MG63 (cell line): ENCODE results near the gene ZNF362. TPM values are rescaled to one million over a fixed set of nuclear protein-coding genes. Genes with fewer than 3 reads are reported as not detected.

Experiments used
- DNase-seq: peaks from one replicate; pipeline ENCODE4 v3.0.0-alpha.2; 2020
- H3K27me3 ChIP-seq: fragments of 250-450 bp; sonication (Bioruptor Pico); 2 replicates; pipeline ENCODE4 v1.5.1; 2020; ENCODE audit warnings: mild to moderate bottlenecking, moderate library complexity
- H3K36me3 ChIP-seq: fragments of 250-450 bp; sonication (Bioruptor Pico); 2 replicates; pipeline ENCODE4 v1.5.1; 2020; ENCODE audit warnings: mild to moderate bottlenecking, moderate library complexity
- H3K4me3 ChIP-seq: fragments of 250-450 bp; sonication (Bioruptor Pico); 2 replicates; pipeline ENCODE4 v1.5.1; 2020; ENCODE audit warnings: mild to moderate bottlenecking, moderate library complexity
- H3K9me3 ChIP-seq: fragments of 250-450 bp; sonication (Bioruptor Pico); 2 replicates; pipeline ENCODE4 v1.5.1; 2020; ENCODE audit warnings: mild to moderate bottlenecking, moderate library complexity
- total RNA-seq: library from RNA; depleted of rRNA; stranded (reverse); fragments of >200 nt; shearing (Covaris generic); gene quantifications from 2 replicates; pipeline ENCODE4 v1.2.3, GENCODE V29; 2014; ENCODE audit warnings: low replicate concordance

Gene ZNF362
- total RNA-seq, 1 experiment from 2014 or later = 3.3 TPM

DNA sequence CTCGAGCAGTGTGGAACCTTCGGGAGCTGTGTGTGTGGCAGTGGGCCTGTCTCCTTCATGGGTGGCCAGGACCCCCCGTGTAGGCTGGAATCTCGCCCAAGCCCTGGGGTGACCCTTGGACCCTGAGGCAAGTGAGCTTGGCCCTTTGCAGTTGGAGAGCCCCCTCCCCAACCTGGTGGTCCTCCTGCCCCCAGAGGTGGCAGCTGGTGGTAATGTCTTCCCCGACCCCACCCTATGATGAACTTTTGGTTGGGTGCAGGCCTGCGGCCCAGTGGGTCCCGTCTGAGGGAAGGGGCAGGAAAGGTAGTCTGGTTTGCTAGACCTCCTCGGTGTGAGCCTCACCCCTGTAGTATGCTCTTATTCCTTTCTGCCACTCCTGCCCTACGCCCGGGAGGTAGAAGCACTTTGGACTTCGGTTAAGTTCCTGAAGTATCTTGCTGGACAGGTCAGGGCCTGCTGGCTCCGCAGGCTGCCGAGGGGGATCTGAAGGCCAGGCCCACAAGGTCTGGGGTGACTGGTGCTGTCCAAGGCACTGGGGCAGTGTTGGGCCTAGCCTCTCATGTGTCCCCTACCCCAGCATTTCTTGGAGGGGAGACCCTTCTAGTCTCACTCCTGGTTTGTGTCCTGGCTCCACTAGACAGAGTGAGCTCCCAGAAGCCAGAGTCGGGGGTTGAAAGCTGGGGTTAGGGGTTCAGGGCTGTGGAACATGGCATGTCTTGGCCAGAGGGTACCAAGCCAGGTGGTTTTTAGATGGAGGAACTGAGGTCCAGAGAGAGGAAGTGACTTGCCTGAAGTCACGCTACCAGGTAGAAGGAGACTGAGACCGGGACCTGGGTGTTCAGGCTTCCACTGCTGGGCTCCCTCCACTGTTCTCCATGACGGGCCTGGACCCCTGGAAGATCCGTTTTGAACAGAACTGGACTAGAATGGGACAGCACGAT lies 1.8 kb downstream of the ZNF362 start:
- Histone ChIP-seq H3K36me3 (no peaks in the 10 kb centered on the region), H3K9me3 (no peaks in the 10 kb centered on the region), H3K27me3 (no peaks in the 10 kb centered on the region), H3K4me3 (peak overlapping the region; percentile 60)
- no peak for DNase-seq

DNA sequence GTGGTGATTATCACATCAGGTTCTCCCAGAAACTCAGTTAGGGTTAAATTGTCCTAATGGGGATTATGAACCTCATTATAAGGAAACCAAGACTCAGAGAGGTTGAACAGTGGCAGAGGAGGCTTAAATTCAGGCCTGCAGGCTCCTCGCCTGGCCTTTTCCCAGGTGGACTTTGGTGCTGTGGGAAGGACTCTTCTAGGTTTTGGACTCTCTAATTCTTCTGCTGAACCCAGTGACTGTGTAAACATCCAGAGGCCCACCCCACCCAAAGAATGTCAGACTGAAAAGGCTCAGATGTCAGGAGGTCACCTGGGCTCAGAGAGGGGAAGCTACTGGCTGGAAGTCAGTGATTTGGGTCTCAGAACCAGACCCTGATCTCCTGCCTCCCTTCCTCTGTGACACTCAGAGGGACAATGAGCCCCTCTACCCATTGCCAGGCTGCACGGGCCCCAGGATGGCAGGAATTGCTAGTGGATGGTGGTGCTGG lies 2.5 kb downstream of the ZNF362 start:
- DNase-seq = no peak
- no peak overlapping the region for H3K4me3 ChIP-seq
- H3K9me3 ChIP-seq = no peaks in the 10 kb centered on the region

DNA sequence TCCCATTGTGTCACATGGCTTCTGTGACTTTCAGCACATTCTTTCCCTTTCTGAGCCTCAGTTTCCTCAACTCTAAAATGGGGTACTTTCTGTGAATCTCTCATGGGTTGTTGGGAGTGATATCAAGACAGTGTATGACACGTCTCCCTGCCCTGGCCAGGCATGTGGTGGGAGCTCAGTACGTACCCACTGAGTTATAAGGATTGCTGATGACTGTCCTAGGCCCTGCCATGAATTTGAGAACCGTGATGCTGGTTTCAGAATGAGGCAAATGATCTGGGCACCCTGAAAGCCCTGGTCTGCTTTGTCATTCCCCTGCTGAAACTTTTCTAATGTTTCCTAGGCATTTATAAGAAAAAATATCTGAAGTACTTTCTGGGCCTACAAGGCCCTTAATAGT lies 3.6 kb downstream of the ZNF362 start:
- Histone ChIP-seq H3K36me3 (no peaks in the 10 kb centered on the region), H3K4me3 (no peak overlapping the region), H3K27me3 (no peaks in the 10 kb centered on the region), H3K9me3 (no peaks in the 10 kb centered on the region)
- DNase-seq = no peak

More for the DNA sequence above, 2.5 kb downstream of the ZNF362 start:
- Histone ChIP-seq H3K36me3 (no peaks in the 10 kb centered on the region), H3K27me3 (no peaks in the 10 kb centered on the region)

DNA sequence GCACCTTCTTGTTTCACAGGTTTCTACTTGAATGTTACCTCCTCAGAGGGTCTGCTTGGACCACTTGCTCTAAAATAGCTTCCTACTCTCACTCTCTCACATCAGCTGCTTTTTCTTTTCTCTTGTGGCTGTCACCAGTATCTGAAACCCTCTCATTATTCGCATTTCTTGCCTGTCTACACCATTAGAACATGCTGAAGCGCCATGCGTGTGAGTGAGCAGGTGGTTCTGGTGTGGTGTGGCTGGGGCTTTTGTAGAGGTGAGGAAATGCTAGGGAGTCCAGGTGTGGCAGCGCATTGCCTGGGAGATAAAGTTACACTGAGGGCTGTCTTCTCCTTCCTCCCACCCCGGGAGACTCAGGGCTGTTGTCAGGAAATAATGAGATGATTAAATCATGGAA lies 4.1 kb downstream of the ZNF362 start:
- Histone ChIP-seq H3K27me3 (no peaks in the 10 kb centered on the region), H3K4me3 (no peak overlapping the region), H3K9me3 (no peaks in the 10 kb centered on the region), H3K36me3 (no peaks in the 10 kb centered on the region)
- no peak for DNase-seq

DNA sequence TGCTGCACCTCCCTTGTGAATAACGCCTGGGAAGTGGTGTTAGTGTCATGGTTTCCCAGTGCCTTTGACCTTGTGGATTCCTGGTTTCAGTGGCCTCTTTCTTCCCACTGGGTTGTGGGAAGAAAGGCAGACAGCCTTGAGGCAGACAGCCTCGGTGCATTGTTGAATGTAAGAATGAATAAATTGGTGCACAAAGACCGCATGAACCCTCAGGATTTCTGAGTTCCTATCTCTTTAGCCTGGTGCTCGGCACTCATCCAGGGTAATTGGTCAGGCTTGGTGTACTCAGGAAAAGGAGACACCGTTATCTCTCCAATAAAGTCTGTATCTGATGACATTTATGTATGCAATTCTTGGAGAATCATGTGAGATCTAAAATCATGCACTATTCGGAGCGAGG lies 5.1 kb downstream of the ZNF362 start:
- no peak for DNase-seq
- Histone ChIP-seq H3K4me3 (no peak overlapping the region), H3K9me3 (no peaks in the 10 kb centered on the region), H3K36me3 (no peaks in the 10 kb centered on the region), H3K27me3 (no peaks in the 10 kb centered on the region)

DNA sequence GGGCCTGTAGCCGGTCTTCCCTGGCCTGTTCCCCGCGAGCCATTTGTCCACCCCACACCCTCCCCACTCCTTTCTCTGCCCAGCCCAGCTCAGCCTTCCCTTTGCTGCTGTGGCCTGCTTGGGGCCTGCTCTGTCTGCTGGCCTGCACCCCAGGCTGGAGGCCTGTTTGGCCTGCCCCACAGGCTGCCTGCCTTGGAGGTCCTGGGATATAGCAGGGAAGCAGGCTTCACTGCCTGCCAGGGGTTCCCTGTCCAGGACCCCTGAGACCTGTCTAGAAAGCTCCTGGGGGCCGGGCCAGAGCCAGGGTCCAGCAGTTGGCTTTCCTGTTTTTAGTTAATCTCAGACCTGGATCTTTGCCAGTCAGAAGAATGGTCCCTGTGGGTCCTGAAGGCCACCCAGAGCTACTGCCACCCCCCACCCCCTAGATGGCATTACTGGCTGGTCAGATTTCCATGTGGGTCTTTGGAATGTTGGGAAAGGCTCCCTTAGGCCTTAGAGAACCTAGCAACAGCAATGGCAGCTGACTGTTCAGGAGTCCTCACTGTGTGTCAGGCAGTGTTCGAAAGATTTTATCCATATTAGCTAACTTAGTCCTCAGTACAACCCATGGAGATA lies 7.7 kb downstream of the ZNF362 start:
- DNase-seq = no peak
- no peak overlapping the region for H3K4me3 ChIP-seq
- no peaks in the 10 kb centered on the region for H3K9me3 ChIP-seq
- no peaks in the 10 kb centered on the region for H3K36me3 ChIP-seq
- H3K27me3 ChIP-seq = no peaks in the 10 kb centered on the region

DNA sequence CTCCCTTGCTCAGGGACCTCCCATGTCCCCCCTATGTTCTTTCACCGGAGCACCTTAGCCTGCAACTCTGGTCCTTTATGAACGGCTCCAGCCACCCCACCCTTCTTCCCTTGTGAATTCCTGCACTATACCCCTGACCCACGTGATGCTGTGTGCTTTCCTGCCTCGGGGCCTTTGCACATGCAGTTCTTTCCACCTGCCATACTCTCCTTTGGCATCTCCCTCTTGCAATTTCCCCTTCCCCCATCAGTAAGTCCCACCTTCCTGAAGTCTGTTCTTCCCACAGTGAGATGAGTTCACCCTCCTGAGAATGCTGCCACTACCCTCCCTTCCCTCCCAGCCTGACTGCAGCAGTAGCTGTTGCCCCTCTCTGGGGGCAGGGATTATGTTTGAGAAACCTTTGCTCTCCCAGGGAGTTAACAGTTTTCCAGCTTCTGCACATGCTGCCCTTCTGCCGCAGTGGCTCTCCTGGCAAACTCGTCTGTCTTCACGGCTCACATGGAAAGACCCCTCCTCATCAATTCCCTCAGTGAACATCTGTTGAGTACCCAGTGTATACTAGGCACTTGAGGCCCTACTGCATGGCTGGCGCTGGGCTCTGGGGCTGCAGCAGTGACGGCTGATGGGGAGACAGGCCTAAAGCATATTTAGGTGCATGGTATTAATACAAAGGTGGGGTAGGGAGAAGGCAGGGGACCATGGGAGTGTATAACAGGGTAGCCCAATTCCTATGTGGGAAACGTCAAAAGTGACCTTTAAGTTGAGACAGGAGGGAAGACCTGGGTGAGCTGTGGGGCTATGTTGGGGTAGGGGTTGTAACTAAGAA lies 9.7 kb downstream of the ZNF362 start:
- no peak for DNase-seq

DNA sequence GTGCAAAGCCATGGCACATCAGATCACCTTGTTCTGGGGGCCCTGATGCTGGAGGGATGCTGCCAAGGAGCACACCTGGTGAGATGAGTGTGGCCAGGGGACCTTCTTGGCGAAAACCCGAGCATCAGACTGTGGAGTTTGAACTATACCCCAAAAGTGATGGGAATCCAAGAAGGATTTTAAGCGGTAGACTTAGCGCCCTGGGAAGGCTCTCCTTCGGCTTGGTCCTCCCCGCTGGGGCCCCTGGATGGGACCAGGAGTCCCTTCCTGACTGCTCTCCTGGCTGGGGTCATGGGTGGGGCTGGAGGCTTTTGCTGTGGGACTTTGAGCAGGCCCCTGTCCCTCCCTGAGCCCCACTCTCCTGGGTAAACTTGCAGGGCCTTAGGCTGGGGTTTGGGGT lies 10.5 kb downstream of the ZNF362 start:
- H3K9me3 ChIP-seq = no peaks in the 10 kb centered on the region
- no peaks in the 10 kb centered on the region for H3K27me3 ChIP-seq
- H3K4me3 ChIP-seq = no peak overlapping the region
- no peak for DNase-seq
- H3K36me3 ChIP-seq = no peaks in the 10 kb centered on the region

More for the DNA sequence above, 9.7 kb downstream of the ZNF362 start:
- no peak overlapping the region for H3K4me3 ChIP-seq
- H3K27me3 ChIP-seq = no peaks in the 10 kb centered on the region
- no peaks in the 10 kb centered on the region for H3K9me3 ChIP-seq
- no peaks in the 10 kb centered on the region for H3K36me3 ChIP-seq

DNA sequence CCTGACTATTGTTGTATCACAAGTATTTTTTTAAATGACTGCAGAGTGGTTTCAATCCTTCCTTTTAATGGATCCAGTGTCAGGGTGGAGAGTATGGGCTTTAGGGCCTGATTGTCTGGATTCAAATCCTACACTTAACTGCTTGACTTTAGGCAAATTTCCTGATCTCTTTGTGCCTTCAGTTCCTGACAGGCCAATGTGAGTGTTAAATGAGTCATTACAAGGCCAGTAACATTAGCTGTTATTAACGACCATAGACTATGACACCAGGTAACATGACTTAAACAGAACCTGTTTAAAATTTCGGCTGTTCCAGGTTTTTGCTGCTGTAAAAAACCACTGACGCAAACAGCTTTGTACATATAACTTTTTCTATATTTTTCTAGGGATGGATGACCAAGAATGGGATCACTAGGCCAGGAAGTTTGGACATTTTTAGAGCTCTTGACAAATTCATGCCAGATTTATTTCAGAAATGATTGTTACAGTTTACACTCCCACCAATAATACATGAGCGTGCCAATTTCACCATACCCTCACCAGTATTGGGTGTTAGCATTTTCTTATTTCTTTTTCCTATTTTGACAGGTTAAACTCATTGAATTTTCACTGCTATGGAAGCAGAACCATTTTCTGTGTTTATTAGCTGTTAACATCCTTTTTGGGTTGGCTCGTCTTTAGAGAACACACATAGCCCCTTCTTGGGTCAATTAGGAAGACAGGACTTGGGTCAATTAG lies 11.3 kb downstream of the ZNF362 start:
- no peaks in the 10 kb centered on the region for H3K9me3 ChIP-seq
- no peak for DNase-seq
- H3K27me3 ChIP-seq = no peaks in the 10 kb centered on the region
- no peak overlapping the region for H3K4me3 ChIP-seq
- H3K36me3 ChIP-seq = no peaks in the 10 kb centered on the region

DNA sequence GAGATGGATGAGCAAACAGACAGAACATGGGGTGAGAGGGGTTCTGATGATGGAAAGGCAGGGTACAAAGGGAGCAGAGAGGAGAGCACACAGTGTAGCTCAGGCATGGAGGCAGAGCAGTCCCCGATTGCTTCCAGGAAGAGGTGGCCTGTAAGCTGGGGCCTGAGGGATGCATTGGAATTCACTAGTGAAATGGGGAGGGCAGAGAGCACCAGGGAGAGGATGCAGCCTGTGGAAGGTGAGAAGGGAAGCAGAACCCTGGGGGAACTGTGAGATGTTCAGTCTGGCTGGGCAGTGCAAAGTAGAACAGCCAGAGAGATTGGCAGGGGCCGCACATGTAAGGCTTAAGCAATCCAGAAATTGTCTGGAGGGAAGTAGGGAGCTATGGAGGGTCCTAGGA lies 12.2 kb downstream of the ZNF362 start:
- no peaks in the 10 kb centered on the region for H3K9me3 ChIP-seq
- H3K36me3 ChIP-seq = no peaks in the 10 kb centered on the region
- no peak overlapping the region for H3K4me3 ChIP-seq
- no peak for DNase-seq
- H3K27me3 ChIP-seq = no peaks in the 10 kb centered on the region

DNA sequence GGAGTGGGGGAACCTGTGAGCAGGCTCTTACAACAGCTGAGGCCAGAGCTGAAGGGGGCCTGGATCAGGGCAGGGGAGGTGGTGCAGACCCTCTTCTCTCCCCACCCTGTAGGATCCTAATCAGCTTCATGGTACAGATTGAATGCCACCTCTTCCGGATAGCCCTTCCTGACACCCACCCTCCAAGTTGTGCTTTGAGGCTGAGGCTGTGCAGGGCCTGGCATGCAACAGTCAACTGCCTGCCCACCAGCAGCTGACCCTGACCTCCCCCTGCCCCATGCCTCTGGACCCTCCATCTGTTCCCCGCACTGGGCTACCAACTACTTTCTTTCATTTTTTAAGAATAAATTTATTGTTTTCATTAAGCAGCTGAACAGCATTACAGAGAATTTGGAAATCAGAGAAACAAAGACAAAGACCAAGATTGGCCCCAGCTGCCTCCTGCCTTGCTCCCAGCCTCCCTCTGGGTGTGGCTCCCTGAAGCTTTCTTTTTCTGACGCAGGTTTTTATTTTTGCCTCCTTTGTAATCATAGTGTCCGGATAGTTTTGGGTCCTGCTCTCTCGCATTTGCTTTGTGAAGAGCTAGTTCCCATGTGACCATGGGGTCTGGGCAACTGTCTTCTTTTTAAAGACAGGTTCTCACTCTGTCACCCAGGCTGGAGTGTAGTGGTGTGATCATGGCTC lies 12.8 kb downstream of the ZNF362 start:
- no peaks in the 10 kb centered on the region for H3K27me3 ChIP-seq
- no peaks in the 10 kb centered on the region for H3K9me3 ChIP-seq
- DNase-seq = no peak

DNA sequence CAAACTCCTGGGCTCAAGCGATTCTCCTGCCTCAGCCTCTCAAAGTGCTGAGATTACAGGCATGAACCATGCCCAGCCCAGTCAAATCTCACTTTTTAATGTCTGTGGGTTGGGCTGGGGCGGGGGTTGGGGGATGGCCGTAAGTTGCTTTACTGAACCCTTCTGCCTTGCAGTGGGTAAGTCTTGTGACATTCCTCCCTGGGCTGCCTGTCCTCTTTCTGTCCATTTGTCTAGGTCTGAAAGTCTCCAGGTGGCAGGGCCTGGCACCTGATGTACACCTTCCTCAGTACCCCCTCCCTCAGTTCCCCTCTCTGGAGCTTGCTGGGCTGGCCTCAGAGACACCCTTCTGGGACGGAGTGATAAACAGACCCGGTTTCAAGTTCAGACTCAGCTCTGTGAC lies 13.3 kb downstream of the ZNF362 start:
- Histone ChIP-seq H3K27me3 (no peaks in the 10 kb centered on the region), H3K4me3 (no peak overlapping the region), H3K9me3 (no peaks in the 10 kb centered on the region), H3K36me3 (no peaks in the 10 kb centered on the region)
- DNase-seq = no peak

More for the DNA sequence above, 12.8 kb downstream of the ZNF362 start:
- no peak overlapping the region for H3K4me3 ChIP-seq
- H3K36me3 ChIP-seq = no peaks in the 10 kb centered on the region

DNA sequence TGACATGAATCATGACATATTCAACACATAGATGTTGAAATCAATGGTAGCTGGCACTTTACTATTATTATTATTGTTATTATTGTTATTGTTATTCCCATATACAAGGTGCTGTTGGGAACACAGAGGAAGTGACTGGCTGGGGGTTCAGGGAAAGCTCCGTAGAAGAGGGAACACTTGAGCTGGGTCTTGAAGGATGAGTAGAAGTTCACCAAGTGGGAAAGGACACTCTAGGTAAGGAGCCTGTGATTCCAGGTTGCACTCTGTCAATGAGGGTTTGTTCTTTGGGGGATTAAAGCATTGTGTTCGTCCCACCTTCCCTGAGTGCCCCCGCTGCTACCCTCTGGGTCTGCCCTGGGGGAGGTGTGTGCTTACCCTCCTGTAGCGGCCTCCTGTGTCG lies 14.1 kb downstream of the ZNF362 start:
- DNase-seq = no peak
- Histone ChIP-seq H3K4me3 (no peak overlapping the region), H3K36me3 (no peaks in the 10 kb centered on the region), H3K27me3 (no peaks in the 10 kb centered on the region), H3K9me3 (no peaks in the 10 kb centered on the region)

DNA sequence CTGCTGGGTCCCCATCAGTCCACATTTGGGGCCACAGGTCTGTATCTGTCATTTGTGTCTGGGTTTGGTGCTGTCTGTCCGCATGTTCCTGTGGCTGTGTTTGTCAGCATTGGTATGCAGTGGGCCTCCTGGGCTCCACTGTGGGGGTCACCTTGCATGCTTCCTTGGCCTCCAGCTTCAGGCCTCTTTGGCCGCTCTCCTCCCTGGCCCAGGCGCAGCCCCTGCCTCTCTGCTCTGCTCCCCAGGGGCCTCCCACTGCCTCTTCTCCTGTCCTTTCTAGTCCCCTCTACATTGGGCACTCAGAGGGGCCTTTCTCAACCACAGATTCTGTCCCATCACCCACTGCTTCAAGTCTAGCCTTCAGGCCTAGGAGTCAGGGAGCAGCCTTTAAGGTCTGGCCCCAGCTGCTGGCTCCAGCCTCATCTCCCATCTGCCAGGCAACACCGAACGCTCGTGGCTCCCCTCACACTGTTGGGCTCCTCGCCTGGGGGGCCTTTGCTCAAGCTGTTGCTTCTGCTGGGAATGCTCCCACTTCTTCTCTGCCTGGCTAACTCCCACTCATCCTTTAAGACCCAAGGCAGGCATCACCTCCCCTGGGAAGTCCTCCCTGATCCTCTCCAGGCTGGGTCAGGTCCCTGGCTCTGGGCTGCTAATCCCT lies 14.6 kb downstream of the ZNF362 start:
- no peaks in the 10 kb centered on the region for H3K36me3 ChIP-seq
- H3K4me3 ChIP-seq = no peak overlapping the region
- no peaks in the 10 kb centered on the region for H3K9me3 ChIP-seq
- no peak for DNase-seq
- H3K27me3 ChIP-seq = no peaks in the 10 kb centered on the region

DNA sequence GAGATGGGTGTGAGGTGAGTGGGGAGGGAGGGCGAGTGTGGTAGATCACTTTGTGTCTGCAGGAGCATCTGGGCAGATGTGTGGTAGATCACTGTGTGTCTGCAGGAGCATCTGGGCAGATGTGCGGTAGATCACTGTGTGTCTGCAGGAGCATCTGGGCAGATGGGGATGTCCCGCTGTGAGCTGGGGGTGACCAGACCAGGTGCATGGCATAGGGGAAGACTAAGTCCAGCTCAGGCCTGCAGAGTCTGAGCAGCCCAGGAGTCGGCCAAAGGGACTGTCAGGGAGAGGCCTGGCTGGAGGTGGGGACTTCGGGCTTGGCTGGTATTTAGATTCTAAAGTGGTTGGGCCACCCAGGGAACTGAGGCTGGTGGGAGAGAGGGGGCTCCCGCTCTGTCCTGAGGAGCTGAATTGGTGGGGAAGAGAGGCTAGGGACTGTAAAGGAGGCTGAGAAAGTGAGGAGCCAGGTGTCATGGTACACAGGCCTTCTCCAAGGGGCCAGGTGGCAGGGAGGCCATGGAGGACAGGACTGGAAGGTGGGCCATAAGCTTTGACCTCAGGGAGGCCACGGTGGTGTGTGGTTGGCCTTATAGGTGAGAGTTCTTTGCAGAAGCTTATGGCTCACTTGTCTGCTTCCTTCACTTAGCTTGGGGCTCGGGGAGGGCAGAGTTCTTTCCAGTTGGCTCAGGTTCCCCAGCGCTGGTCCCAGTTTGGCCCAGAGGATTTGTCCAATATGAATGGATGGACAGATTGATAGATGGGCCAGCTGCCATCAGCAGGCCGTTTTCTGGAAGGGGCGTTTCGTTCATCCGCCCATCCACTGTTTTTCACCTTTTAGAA lies 15.6 kb downstream of the ZNF362 start:
- DNase-seq = no peak
- no peaks in the 10 kb centered on the region for H3K36me3 ChIP-seq
- H3K27me3 ChIP-seq = no peaks in the 10 kb centered on the region
- no peak overlapping the region for H3K4me3 ChIP-seq
- H3K9me3 ChIP-seq = no peaks in the 10 kb centered on the region
